ENCODE measurements around the gene TCP10L. TPM values are rescaled to one million over a fixed set of nuclear protein-coding genes. Genes with fewer than 3 reads are reported as not detected.

TCP10L gene
- total RNA-seq: 2.6 TPM in 1 of 2 replicates, not detected in the other

GRCh38 chr21:32585042-32585710 lies at the start of gene TCP10L:
TCP10L (minus strand) TSS chr21:32585523; CDS start chr21:32584304, 1,219 bp downstream.

GRCh38 chr21:32612075-32612998 lies 27.0 kb upstream of the TCP10L start, which contains the start of gene CFAP298:
CFAP298 (minus strand) TSS chr21:32612377; CDS start chr21:32612243, 134 bp downstream.

Other genes starting within 250 kb of the TCP10L start
- gene URB1, start 192.5 kb downstream of the TCP10L start, total RNA-seq: 10.1 and 15.8 TPM in 2 replicates
- gene EVA1C, start 172.8 kb downstream of the TCP10L start, total RNA-seq: 3.4 and 6.5 TPM in 2 replicates
- 21.8 and 23.7 TPM in 2 replicates for gene CFAP298, start 26.9 kb upstream of the TCP10L start, total RNA-seq
- 2.7 and 9.3 TPM in 2 replicates for gene SYNJ1, start 142.5 kb upstream of the TCP10L start, total RNA-seq
- gene PAXBP1, start 186.2 kb upstream of the TCP10L start, total RNA-seq: 6.9 and 19.6 TPM in 2 replicates

Measured in epithelial cell of alveolus of lung (primary cell).